ENCODE results near the gene CAPN7.
A peak's percentile ranks its signal among the peaks of the same experiment; 100 is the strongest.

Gene CAPN7

DNA sequence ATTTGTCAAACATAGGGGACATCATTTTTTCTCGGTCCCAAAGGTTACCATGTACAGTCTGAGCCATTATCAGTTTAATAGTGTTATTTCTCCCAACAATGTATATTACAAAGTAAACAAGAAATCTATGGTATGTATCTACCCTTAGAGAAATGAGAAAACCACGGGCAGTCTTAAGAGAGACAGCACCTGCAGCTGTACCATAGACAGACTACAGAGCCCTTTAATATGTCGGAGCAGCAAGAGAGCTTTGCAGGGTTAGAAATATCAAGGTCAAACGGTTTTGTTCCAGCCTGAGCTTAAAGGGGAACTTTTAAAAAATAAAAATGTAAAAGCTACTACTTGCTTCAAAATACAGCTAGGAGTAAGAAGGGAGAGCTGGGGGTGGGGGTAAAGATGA, 73.2 kb downstream of the CAPN7 start:
- H3K4me3 ChIP-seq (ENCODE audit: low read depth, low read length): no peak overlapping the region
- TF ChIP-seq CTCF (IDR thresholded peaks at IDR 0.05; ENCODE audit: control insufficient read depth, extremely low read depth, insufficient read depth): no peak
- DNase-seq (ENCODE audit: low read depth): no peak

GRCh38 chr3:15279671-15280402, 73.8 kb downstream of the CAPN7 start:
- no peak for DNase-seq (ENCODE audit: low read depth)

GRCh38 chr3:15280853-15281532, 74.9 kb downstream of the CAPN7 start:
- H3K4me3 ChIP-seq (ENCODE audit: low read depth, low read length): no peak overlapping the region
- TF ChIP-seq CTCF (IDR thresholded peaks at IDR 0.05; ENCODE audit: control insufficient read depth, extremely low read depth, insufficient read depth): no peak
- DNase-seq (ENCODE audit: low read depth): no peak

More at GRCh38 chr3:15279671-15280402, 73.8 kb downstream of the CAPN7 start:
- no peak for TF ChIP-seq CTCF (IDR thresholded peaks at IDR 0.05; ENCODE audit: control insufficient read depth, extremely low read depth, insufficient read depth)
- H3K4me3 ChIP-seq (ENCODE audit: low read depth, low read length): no peak overlapping the region

GRCh38 chr3:15281817-15282216, 75.8 kb downstream of the CAPN7 start:
- no peak for TF ChIP-seq CTCF (IDR thresholded peaks at IDR 0.05; ENCODE audit: control insufficient read depth, extremely low read depth, insufficient read depth)
- H3K4me3 ChIP-seq (ENCODE audit: low read depth, low read length): no peak overlapping the region
- DNase-seq (ENCODE audit: low read depth): no peak

- DNase-seq (ENCODE audit: low read depth): no peak
- TF ChIP-seq CTCF (IDR thresholded peaks at IDR 0.05; ENCODE audit: control insufficient read depth, extremely low read depth, insufficient read depth): no peak
- H3K4me3 ChIP-seq (ENCODE audit: low read depth, low read length): no peak overlapping the region
These were observed 77.7 kb downstream of the CAPN7 start for GRCh38 chr3:15283702-15284101.

DNA sequence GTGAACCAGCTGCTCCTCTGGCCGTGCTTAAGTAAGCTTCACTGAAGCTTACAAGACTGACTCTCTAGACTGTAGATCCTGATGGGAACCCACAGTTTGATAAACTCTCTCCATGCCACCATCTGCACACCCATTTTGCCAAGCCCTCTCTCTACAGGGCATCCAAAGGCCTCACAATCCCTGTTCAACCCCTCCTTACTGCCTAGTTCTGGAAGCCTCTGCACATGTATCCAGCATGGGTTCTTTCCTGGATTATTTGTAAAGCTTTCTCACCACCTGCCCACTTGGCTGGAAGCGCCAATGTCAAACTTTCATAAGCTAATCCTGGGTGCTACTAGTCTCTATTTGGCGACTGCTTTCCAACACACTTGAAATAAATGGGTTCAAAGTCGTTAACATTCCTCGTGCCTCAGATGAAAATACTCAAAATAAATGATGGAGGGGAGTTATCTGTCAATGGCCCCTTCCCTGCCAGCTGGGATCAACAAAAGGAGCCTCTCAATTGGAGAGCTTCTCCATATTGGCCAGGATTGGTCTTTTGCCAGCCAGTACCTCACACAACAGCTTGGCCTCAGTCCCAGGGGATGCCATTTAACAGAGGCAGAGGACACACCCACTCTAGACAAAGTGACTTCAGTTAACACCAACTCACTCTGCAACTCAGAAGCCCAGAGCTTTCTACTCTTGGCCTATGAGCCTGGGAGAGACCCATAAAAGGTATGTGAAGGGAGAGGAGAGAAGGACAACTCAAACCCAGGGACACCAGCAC, 78.3 kb downstream of the CAPN7 start:
- TF ChIP-seq CTCF (IDR thresholded peaks at IDR 0.05; ENCODE audit: control insufficient read depth, extremely low read depth, insufficient read depth): no peak
- peak; percentile 33 for DNase-seq (ENCODE audit: low read depth)

More for the DNA sequence above, 78.3 kb downstream of the CAPN7 start:
- no peak overlapping the region for H3K4me3 ChIP-seq (ENCODE audit: low read depth, low read length)
